GM18858 (cell line): ENCODE data around the gene THTPA.

Source experiments
- ATAC-seq: cut with Tn5 transposase; IDR thresholded peaks from one replicate; pipeline ENCODE4 v1.9.1; 2021; ENCODE audit not compliant: unreplicated experiment

THTPA gene

GRCh38 chr14:23550812-23551265 lies 5.2 kb upstream of the THTPA start:
- no peak for ATAC-seq

- peak; percentile 38 for ATAC-seq
Observed at GRCh38 chr14:23551266-23552028, 4.6 kb upstream of the THTPA start, which contains the start of gene ZFHX2. Gene ZFHX2 (minus strand): TSS chr14:23551765. CDS start chr14:23535325, 16,440 bp downstream.

DNA sequence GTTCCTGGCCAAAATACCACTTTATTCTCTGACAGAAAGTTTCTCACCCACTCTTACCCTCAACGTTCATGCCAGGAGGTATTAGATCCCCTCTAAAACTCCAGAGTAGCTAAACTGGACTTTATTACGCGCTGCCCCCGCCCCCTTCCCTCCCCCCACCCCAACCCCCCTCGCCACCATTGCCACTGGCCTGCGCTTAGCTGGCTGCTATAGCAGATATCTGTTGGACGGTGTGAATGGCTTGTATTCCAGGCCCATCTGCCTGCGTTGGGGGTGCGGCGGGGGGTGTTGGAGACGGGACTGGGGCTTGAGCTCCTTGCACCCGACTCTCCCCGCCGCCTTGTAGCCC lies 564 bp upstream of the THTPA start:
- ATAC-seq, result no peak

- ATAC-seq, result no peak
Observed at GRCh38 chr14:23556700-23557440, 799 bp downstream of the THTPA start.

GRCh38 chr14:23557521-23557920 lies 1.4 kb downstream of the THTPA start:
- ATAC-seq, result no peak

DNA sequence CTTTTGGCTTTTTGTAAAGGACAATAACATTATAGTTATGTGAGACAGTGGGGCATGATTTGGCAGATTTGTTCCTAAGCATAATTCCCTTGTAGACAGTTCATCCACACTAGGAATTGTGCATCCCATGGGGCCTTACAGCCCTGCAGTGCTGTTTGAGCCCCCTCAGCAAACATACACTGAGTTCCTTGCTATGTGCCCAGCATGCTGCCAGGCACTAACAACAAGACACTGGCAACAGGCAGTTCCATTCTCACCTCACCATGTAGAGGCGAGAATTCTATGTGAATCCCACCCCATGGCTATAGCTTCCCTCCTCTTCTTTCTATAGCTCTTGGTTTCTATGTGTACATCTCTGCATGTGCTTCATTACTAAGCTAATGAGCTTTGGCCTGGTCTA lies 1.9 kb downstream of the THTPA start:
- ATAC-seq, result no peak

DNA sequence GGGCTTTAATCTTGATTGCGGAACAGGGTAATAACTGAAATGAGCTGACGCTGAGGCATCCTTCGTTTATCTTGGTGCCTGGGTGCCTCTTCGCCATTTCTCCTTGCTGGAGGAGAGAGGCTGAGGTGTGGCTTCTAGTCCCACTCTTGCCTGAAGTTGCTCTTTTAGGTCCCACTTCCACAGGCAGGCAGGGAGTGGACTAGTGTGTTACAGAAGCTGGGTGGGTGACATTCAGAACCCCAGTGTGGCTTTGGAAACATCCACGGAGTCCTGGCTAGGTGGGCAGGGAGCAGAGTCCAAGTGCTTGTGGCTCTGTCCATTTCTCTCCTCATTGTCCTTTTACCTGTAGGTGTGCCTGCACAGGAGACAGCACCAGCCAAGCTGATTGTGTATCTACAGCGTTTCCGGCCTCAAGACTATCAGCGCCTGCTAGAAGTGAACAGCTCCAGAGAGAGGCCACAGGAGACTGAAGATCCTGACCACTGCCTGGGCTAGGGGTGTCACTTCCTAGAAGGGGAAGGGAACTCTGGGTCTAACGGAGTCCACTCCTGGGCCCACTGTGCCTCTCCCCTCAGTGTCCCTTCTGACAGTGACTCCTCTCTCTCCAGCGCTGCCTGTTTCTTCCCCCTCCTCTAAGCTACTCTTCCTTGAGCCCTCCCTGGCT lies 2.4 kb downstream of the THTPA start:
- no peak for ATAC-seq

- ATAC-seq, result no peak
Observed at GRCh38 chr14:23559010-23559925, 3.2 kb downstream of the THTPA start.

- ATAC-seq, result no peak
Observed at GRCh38 chr14:23559926-23560520, 4.0 kb downstream of the THTPA start.

- ATAC-seq, result no peak
Observed at GRCh38 chr14:23561259-23561658, 5.2 kb downstream of the THTPA start.

DNA sequence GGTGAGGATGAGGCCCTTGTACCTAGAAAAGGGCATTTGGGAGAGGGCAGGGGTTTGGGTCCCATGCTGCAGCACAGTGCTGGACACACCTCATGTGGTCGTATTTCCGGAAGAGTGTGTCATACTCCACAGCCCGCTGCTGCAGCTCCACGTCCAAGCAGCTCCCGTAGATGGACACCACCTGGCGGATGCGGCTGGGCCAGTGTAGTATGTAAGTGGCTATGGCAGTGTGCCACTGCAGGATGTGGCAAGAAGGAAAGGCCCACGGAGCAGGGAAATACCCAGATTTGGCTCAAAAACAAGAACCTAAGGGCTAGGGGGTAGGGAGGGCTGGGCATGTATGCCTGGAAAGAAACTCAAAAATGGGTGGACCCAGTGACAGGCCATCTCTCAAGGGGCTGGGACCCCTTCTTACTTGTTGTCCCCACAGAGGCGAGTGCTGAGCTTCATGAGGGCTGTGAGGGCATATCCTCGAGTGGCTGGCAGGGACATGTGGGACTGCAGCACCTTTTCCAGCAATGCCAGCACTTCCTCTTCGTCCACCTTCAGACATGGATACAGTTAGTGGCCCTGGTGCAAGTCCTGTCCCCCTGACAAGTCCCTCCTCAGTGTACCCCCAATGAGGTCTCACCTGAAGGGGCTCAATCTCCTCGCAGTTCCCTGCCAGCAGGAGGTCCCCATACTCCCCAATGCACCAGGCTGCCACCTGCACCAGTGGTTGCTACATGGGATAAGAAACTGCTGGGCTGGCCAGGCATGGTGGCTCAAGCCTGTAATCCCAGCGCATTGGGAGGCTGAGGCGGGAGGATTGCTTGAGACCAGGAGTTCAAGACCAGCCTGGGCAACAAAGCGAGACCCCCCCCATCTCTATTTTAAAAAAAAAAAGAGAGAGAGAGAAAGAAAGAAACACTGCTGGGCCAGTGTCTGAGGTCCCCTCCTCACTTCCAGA lies 6.1 kb downstream of the THTPA start:
- ATAC-seq, result no peak

DNA sequence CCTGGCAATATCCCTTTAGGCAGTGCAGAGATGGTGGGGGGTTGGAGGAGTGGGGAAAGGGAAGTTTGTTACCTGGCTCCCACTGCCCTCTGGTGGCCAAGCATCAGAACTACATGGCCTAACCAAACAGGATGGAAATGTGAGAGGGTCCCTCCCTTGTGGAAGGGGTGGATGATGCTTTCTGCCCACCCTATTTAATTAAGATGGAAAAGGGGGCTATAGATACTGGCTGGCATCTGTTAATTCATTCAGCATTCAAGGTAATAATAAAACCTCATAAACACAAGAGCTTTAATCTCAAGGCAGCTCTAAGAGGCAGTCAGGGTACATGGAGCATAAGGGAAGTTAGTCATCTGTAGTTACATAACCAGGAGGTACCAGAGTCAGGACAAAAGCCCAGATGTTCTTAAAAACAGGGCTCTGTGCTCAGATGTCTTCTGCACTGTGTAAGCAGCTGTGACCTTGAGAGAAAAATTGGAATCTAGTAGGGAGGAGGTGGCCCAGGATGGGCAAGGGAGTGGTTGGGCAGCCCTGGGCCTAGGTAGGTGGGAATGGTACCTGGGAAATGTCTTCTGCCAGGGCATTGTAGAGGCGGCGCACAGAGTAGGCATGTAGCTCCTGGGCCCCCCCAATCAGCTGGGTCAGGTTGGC lies 6.9 kb downstream of the THTPA start:
- ATAC-seq, result no peak

DNA sequence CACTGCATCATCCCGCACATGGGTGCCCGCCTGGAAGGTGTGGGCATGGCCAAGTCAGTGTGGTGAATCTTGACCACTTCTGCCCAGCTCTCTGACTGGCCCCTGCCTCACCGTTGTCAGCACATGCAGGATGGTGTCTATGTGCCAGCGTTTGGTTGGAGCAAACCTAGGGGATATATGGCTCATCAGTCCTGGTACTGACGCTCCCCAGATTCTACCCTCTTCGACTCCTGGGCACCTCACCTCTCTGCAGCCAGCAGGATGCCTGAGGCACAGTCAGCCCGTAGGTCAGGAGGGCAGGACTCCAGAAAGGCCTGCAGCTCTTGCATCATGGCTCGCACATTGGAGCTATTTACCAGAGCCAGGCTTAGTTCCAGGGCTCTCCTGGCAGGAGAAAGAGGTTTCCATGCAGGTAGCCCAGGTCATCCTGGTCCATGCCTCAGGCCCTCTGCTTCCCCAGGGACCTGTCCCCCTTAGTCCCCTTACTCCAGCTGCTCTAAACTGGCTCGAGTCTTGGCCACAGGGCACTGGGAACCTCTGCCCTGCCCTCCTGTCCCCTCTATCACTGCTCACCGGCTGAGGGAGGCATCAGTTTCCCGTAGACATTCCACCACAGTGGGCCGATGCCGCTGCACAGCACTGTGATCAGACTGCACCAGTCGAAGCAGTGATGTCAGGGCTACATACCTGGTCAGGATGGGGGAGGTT lies 7.6 kb downstream of the THTPA start:
- no peak for ATAC-seq

DNA sequence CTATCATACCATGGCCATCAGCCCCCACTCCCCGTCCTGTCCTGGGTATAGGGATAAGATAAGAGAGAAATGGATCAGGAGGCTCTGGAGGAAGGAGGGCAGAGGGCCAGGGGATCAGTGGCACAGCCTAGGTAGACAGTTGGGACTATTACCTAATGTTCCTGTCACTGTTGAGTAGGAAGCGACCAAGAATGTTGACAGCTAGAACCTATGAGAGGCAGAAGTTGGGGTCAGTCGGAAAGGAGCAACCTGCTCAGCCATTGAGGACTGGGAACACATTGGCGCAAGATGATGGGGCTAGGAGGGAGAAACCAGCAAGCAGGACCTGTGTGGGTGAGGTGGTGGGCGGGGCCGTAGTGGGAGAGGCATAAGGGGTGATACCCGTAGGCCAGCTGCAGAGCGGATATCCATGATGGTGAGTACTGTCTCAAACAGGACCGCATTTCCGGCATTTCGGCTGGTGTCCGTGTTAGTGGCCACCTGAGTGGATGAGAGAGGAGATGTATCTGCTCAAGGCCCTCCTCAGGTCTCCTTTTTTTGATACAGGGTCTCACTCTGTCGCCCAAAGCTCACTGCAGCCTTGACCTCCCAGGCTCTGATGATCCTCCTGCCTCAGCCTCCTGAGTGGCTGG lies 8.2 kb downstream of the THTPA start:
- ATAC-seq, result no peak

DNA sequence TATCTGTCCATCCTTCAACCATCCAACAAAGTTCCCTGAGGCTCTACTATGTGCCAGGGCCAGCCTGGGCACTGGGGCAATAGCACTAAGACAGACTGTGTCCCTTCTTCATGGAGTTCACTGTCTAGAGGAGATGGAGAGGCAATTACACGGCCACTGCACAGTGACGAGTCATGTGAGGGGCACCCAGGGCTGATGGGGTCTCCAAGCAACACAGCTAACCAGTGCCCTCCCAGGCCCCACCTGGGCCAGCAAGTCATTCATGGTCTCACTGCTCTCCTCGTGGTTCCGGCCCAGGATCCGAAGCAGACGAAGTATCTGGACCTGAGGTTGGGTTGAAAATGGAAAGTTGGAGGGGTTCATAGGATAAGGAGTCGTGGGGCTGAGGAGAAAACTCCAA lies 8.8 kb downstream of the THTPA start:
- no peak for ATAC-seq

DNA sequence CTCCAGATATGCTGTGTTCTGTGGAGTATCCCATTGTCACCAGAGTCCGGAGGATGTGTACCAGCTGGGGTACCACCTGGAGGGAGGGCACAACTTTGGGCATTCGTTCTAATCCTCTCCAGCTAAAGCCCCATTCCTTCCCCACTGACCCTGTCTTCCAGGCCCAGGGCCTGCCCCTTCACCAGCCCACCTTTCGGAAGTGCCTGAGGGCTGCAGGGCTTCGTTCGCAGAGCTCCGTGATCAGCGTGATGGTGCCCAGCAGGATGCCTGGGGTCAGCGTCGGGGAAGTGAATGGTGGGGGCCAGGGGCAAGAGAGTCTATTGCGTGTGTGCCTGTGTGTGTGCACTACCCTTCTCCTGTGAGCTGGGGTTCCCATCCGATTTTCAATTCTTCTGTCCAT lies 9.6 kb downstream of the THTPA start:
- ATAC-seq, result no peak

DNA sequence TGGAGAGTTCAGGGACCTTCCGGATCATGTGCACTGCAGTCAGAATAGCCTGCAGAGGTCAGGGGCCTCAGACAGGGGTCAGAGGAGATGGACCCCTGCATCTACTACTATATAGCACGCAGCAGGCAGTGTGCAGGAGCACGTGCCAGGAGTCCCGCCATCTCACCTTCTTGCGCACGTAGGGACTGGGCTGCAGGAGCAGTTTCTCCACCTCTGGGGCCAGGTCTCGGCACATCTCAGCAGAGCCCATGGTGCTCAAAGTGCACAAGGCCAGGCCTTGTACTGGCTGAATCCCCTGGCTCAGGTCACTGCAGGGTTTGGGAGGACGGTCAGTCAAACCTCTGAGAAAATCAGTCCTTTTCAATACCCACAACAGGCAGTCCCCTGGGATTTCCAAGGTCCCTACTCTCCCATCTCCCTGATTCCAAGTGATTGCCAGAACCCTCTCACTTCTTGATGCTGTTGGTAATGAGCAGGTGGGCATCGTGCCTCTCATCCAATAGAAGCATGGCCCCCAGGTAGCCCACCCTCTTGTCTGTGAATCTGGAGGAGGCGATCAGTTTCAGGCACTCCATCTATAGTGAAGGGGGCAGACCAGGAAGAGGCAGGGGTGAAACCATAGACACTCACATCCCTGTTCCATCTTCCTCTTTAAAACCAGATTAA lies 10.2 kb downstream of the THTPA start:
- ATAC-seq, result no peak
